ENCODE measurements around the gene ZBTB46.
A peak's percentile ranks its signal among the peaks of the same experiment; 100 is the strongest.
"Not testable (repeated sequence)": the region's sequence is repeated elsewhere in the genome, so short reads cannot be mapped to it uniquely, and the experiment has no call there.

The ZBTB46 gene

DNA sequence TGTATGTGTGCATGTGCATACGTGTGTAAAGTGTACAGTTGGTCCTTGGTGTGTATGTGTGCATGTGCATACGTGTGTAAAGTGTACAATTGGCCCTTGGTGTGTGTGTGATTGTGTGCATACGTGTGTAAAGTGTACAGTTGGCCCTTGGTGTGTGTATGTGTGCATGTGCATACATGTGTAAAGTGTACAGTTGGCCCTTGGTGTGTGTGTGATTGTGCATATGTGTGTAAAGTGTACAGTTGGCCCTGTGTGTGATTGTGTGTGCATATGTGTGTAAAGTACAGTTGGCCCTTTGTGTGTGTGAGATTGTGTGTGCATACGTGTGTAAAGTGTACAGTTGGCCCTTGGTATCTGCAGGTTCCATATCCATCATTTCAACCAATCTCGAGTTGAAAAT, 99.7 kb downstream of the ZBTB46 start:
- Histone ChIP-seq H3K27me3 (ENCODE audit: insufficient read depth, low read length, poor library complexity) (no peaks in the 10 kb centered on the region), H3K4me1 (ENCODE audit: insufficient read depth, low read length) (peaks cover 53% of the 10 kb centered on the region), H2AFZ (ENCODE audit: low read depth, low read length) (no peak overlapping the region), H3K79me2 (ENCODE audit: insufficient read depth, low read length) (peaks cover 66% of the 10 kb centered on the region), H3K36me3 (ENCODE audit: insufficient read depth, low read length) (peaks cover 78% of the 10 kb centered on the region), H3K9me3 (ENCODE audit: insufficient read depth, low read length, severe bottlenecking) (no peaks in the 10 kb centered on the region), H3K4me2 (ENCODE audit: insufficient read depth, low read length) (peak overlapping the region; percentile 46), H4K20me1 (ENCODE audit: insufficient read depth, low read length) (peaks cover 51% of the 10 kb centered on the region), H3K27ac (ENCODE audit: low read length) (peak overlapping the region; percentile 84), H3K4me3 (ENCODE audit: low read depth in 1 of 2, low read length in 2 of 2) (peak overlapping the region in 1 of 2 experiments; percentile 1; a peak in 1 of 4 replicates), H3K9ac (ENCODE audit: low read depth, low read length) (peak overlapping the region; percentile 28)
- DNase-seq (no peak), ATAC-seq (ENCODE audit: insufficient read depth, low read depth) (no peak)
- TF ChIP-seq, protein P1, sequence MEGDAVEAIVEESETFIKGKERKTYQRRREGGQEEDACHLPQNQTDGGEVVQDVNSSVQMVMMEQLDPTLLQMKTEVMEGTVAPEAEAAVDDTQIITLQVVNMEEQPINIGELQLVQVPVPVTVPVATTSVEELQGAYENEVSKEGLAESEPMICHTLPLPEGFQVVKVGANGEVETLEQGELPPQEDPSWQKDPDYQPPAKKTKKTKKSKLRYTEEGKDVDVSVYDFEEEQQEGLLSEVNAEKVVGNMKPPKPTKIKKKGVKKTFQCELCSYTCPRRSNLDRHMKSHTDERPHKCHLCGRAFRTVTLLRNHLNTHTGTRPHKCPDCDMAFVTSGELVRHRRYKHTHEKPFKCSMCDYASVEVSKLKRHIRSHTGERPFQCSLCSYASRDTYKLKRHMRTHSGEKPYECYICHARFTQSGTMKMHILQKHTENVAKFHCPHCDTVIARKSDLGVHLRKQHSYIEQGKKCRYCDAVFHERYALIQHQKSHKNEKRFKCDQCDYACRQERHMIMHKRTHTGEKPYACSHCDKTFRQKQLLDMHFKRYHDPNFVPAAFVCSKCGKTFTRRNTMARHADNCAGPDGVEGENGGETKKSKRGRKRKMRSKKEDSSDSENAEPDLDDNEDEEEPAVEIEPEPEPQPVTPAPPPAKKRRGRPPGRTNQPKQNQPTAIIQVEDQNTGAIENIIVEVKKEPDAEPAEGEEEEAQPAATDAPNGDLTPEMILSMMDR (IDR thresholded peaks at IDR 0.05; ENCODE audit: borderline replicate concordance, extremely low read depth, low read length, poor library complexity, severe bottlenecking) = no peak
- TF ChIP-seq EZH2 (IDR thresholded peaks at IDR 0.05; ENCODE audit: borderline replicate concordance, low read depth, low read length, severe bottlenecking) = no peak

- not testable (repeated sequence) for H2AFZ ChIP-seq (ENCODE audit: low read depth, low read length); H3K4me2 ChIP-seq (ENCODE audit: insufficient read depth, low read length); H3K4me3 ChIP-seq (ENCODE audit: low read depth in 1 of 2, low read length in 2 of 2); H3K9me3 ChIP-seq (ENCODE audit: insufficient read depth, low read length, severe bottlenecking); DNase-seq; ATAC-seq (ENCODE audit: insufficient read depth, low read depth); H3K27me3 ChIP-seq (ENCODE audit: insufficient read depth, low read length, poor library complexity)
- peak overlapping the region; percentile 84 for H3K27ac ChIP-seq (ENCODE audit: low read length)
- H4K20me1 ChIP-seq (ENCODE audit: insufficient read depth, low read length) = peaks cover 44% of the 10 kb centered on the region
- H3K4me1 ChIP-seq (ENCODE audit: insufficient read depth, low read length) = peaks cover 53% of the 10 kb centered on the region
- H3K79me2 ChIP-seq (ENCODE audit: insufficient read depth, low read length) = peaks cover 75% of the 10 kb centered on the region
- peak overlapping the region; percentile 26; the same call in 1 of the 2 replicates for H3K9ac ChIP-seq (ENCODE audit: low read depth, low read length)
- peaks cover 72% of the 10 kb centered on the region for H3K36me3 ChIP-seq (ENCODE audit: insufficient read depth, low read length)
These were observed 100.8 kb downstream of the ZBTB46 start for GRCh38 chr20:63730189-63730733.

DNA sequence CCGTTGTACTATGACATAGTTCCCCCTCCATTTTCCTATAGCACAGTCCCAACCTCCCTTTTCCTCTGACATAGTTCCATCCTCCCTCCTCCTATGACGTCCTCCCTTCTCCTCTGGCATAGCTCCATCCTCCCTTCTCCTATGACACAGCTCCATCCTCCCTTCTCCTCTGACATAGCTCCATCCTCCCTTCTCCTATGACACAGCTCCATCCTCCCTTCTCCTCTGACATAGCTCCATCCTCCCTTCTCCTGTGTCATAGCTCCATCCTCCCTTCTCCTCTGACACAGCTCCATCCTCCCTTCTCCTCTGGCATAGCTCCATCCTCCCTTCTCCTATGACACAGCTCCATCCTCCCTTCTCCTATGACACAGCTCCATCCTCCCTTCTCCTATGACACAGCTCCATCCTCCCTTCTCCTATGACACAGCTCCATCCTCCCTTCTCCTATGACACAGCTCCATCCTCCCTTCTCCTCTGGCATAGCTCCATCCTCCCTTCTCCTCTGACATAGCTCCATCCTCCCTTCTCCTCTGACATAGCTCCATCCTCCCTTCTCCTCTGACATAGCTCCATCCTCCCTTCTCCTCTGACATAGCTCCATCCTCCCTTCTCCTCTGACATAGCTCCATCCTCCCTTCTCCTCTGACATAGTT, 108.0 kb downstream of the ZBTB46 start:
- ATAC-seq (ENCODE audit: insufficient read depth, low read depth); DNase-seq; H3K27ac ChIP-seq (ENCODE audit: low read length); H3K9ac ChIP-seq (ENCODE audit: low read depth, low read length); H4K20me1 ChIP-seq (ENCODE audit: insufficient read depth, low read length); H3K4me2 ChIP-seq (ENCODE audit: insufficient read depth, low read length); H2AFZ ChIP-seq (ENCODE audit: low read depth, low read length); H3K27me3 ChIP-seq (ENCODE audit: insufficient read depth, low read length, poor library complexity); H3K4me3 ChIP-seq (ENCODE audit: low read depth in 1 of 2, low read length in 2 of 2): not testable (repeated sequence)
- H3K4me1 ChIP-seq (ENCODE audit: insufficient read depth, low read length) = peaks cover 17% of the 10 kb centered on the region
- peaks cover 17% of the 10 kb centered on the region for H3K9me3 ChIP-seq (ENCODE audit: insufficient read depth, low read length, severe bottlenecking)
- peaks cover 78% of the 10 kb centered on the region for H3K79me2 ChIP-seq (ENCODE audit: insufficient read depth, low read length)
- peaks cover 73% of the 10 kb centered on the region for H3K36me3 ChIP-seq (ENCODE audit: insufficient read depth, low read length)

DNA sequence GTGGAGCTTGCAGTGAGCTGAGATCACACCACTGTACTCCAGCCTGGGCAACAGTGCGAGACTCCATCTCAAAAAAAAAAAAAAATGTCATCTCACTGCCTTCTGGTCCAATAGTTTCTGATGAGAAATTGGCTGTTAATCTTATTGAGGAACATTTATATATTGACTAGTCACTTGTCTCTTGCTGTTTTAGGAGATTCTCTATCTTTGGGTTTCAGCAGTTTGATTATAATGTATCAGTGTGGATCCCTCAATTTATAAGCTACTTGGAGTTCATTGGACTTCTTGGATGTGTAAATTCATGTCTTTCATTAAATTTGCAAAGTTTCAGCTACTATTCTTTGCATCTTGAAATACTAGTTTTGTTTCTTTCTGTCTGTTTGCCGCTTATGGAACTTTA, 112.1 kb downstream of the ZBTB46 start:
- ATAC-seq (ENCODE audit: insufficient read depth, low read depth) = no peak
- peaks cover 81% of the 10 kb centered on the region for H3K79me2 ChIP-seq (ENCODE audit: insufficient read depth, low read length)

More for the DNA sequence above, 112.1 kb downstream of the ZBTB46 start:
- Histone ChIP-seq H3K27ac (ENCODE audit: low read length) (no peak overlapping the region), H3K36me3 (ENCODE audit: insufficient read depth, low read length) (peaks cover 86% of the 10 kb centered on the region), H2AFZ (ENCODE audit: low read depth, low read length) (no peak overlapping the region), H3K4me2 (ENCODE audit: insufficient read depth, low read length) (no peak overlapping the region), H3K9ac (ENCODE audit: low read depth, low read length) (no peak overlapping the region), H4K20me1 (ENCODE audit: insufficient read depth, low read length) (peaks cover 14% of the 10 kb centered on the region; the same call in 1 of the 2 replicates), H3K9me3 (ENCODE audit: insufficient read depth, low read length, severe bottlenecking) (peaks cover 10% of the 10 kb centered on the region), H3K4me3 (ENCODE audit: low read depth in 1 of 2, low read length in 2 of 2) (no peak overlapping the region), H3K4me1 (ENCODE audit: insufficient read depth, low read length) (no peaks in the 10 kb centered on the region), H3K27me3 (ENCODE audit: insufficient read depth, low read length, poor library complexity) (no peaks in the 10 kb centered on the region)
- DNase-seq = no peak
- TF ChIP-seq EZH2 (IDR thresholded peaks at IDR 0.05; ENCODE audit: borderline replicate concordance, low read depth, low read length, severe bottlenecking) = no peak
- TF ChIP-seq, protein P1 (IDR thresholded peaks at IDR 0.05; ENCODE audit: borderline replicate concordance, extremely low read depth, low read length, poor library complexity, severe bottlenecking) = no peak

Data from DND-41 (cell line).